Activated effector memory CD4-positive, alpha-beta T cell treated with anti-CD3 and anti-CD28 coated beads, Interleukin-2, amount 50 U/mL, for 16 hours (primary cell): Measurements from ENCODE around the gene CLEC4D.
"Not testable (repeated sequence)": the region's sequence is repeated elsewhere in the genome, so short reads cannot be mapped to it uniquely, and the experiment has no call there.

Experiments
- DNase-seq: peaks from one replicate; pipeline ENCODE4 v3.0.0-alpha.2; 2020

The CLEC4D gene

GRCh38 chr12:8513256-8513655 lies at the start of gene CLEC4D:
CLEC4D (plus strand) TSS chr12:8513503; CDS start chr12:8513733, 230 bp downstream.
- no peak for DNase-seq

DNA sequence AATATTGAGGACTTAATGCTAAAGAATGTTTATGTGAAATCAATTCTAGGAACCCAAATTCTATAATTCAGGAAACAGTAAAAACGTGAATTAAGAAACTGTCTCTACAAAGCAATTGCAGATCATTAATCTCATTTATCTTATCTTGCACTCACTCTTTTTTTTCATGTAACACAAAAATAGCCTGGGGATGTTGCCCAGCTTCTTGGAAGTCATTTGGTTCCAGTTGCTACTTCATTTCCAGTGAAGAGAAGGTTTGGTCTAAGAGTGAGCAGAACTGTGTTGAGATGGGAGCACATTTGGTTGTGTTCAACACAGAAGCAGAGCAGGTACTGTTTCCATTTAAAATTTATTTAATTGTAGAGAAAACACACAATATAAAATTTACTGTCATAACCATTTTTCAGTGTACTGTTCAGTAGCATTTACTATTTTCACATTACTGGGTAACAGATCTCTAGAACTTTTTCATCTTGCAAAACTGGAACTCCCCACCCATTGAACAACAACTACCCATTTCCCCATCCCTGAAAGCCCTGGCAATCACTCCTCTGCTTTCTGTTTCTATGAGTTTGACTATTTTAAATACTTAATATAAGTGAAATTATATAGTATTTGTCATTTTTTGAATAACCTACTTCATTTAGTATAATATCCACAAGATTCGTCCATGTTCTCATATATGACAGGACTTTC lies 47.9 kb upstream of the CLEC4D start:
- DNase-seq, result no peak

DNA sequence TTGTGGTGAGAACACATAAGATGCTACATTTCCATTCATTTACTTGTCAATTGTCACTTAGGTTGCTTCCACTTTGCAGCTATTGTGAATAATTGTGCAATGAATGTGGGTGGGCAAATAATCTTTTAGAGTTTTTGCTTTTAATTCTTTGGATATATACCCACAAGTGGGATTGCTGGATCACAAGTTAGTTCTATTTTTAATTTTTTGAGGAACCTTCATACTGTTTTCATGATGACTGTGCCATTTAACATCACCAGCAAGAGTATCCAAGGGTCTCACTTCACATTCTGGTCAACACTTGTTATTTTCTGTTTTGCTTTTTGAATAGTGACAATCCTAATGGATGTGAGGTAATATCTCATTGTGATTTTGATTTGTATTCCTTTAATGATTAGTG lies 47.1 kb upstream of the CLEC4D start:
- DNase-seq, result no peak

- no peak for DNase-seq
Measured at GRCh38 chr12:8471090-8471489, 42.2 kb upstream of the CLEC4D start.

- no peak for DNase-seq
Measured at GRCh38 chr12:8475508-8476203, 37.6 kb upstream of the CLEC4D start.

GRCh38 chr12:8482571-8483061 lies 30.7 kb upstream of the CLEC4D start:
- peak; percentile 57 for DNase-seq

DNA sequence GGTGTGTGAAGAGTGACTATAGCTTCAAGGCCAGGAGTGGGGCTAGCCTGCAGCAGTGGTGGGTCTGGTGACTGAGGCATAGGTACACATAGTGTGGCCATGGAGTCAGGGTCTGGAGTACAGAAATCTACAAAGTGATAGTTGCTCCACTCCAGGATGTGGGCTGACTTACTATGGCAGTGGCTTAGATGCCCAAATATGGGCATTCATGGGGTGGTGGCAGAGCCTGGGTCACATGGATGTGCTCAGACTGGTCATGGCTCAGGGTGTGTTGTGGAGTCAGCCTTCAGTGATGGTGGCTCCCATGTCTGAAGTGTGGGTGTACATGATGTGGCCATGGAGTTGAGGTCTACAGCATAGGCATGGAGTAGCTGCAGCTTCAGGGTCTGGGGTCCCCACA lies 30.2 kb upstream of the CLEC4D start:
- DNase-seq, result no peak

- DNase-seq, result no peak
Measured at GRCh38 chr12:8491646-8492530, 21.4 kb upstream of the CLEC4D start.

- DNase-seq, result peak; percentile 69
Measured at GRCh38 chr12:8493084-8493483, 20.2 kb upstream of the CLEC4D start.

GRCh38 chr12:8495671-8496070 lies 17.6 kb upstream of the CLEC4D start:
- not testable (repeated sequence) for DNase-seq

GRCh38 chr12:8496074-8496473 lies 17.2 kb upstream of the CLEC4D start:
- DNase-seq, result not testable (repeated sequence)

GRCh38 chr12:8499616-8500015 lies 13.7 kb upstream of the CLEC4D start:
- DNase-seq, result no peak

- DNase-seq, result no peak
Measured at GRCh38 chr12:8501720-8502119, 11.6 kb upstream of the CLEC4D start.

DNA sequence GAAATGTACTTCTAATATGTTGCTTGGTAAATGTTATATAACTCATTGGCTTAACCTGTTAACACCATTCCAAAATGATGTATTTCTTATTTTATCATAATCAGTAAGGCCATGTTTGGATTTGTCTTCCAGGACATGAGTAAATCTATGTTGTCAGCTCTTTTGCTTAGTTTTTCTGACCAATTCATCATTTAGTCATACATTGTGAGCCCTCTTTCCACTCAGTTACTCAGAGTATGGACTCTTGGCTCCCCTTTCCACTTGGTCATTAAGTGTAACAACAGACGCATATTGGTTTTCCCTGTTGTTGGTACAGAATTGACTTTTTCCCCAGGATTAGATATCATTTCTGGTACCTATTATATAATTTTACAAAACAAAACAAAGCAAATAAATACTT lies 9.0 kb upstream of the CLEC4D start:
- no peak for DNase-seq

- no peak for DNase-seq
Measured at GRCh38 chr12:8507596-8507995, 5.7 kb upstream of the CLEC4D start.

- DNase-seq, result no peak
Measured at GRCh38 chr12:8508223-8508622, 5.1 kb upstream of the CLEC4D start.

GRCh38 chr12:8508910-8509841 lies 4.1 kb upstream of the CLEC4D start:
- no peak for DNase-seq

DNA sequence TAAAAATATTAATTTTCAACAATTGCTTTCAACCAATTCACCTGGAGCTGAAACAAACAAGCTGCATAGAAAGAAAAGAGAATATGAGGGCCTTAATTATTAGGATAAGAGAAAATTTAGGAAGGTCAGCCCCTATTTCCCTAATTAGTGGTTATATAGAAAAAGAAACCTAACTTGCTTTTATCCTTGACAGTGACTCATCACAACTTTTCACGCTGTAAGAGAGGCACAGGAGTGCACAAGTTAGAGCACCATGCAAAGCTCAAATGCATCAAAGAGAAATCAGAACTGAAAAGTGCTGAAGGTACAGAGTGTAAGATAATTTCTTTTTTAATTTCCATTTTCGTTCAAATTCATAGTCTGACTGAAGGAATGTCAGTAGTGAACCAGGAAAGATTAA lies 4.7 kb downstream of the CLEC4D start:
- DNase-seq, result no peak

DNA sequence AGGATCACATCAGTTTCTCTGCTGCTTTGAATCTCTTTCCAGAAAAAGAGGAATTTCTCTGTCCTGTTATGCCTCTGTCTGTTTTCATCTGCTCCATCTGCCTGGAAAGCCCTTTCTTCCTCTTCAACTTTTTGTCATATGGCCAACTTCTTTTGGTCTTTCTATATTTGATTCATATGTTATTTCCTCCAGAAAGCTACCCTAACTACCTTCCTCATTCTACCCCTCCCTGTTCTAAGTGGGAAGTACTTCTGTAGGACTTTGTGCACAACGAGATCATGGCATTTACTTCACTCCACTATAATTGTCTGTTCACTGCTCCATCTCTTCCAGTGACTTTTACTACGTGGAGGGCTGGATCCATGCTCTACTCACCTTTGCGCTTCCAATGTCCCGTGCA lies 5.9 kb downstream of the CLEC4D start:
- DNase-seq, result no peak

- no peak for DNase-seq
Measured at GRCh38 chr12:8527250-8528130, 14.2 kb downstream of the CLEC4D start.

GRCh38 chr12:8532045-8532444 lies 18.7 kb downstream of the CLEC4D start:
- no peak for DNase-seq
